CD14-positive monocyte (primary cell): ENCODE results near the gene KCTD5. TPM values are rescaled to one million over a fixed set of nuclear protein-coding genes. Genes with fewer than 3 reads are reported as not detected.
"Not testable (repeated sequence)": the region's sequence is repeated elsewhere in the genome, so short reads cannot be mapped to it uniquely, and the experiment has no call there.

Experiments
- DNase-seq, 3 donors: peaks; one replicate each; pipeline ENCODE4 v3.0.0-alpha.2; 2011 to 2022
- H2AFZ ChIP-seq: 2 replicates; pipeline ENCODE4 v1.6.0; 2012; ENCODE audit warnings: mild to moderate bottlenecking, low read depth, low read length, inconsistent platforms; ENCODE audit not compliant: insufficient read depth, poor library complexity, severe bottlenecking
- H3K27ac ChIP-seq, 2 donors: 1 replicate in 1 of 2; 2 replicates in 1 of 2; pipeline ENCODE4 v1.5.1; 2012 to 2013; ENCODE audit warnings: low read length in 2 of 2, control low read depth in 1 of 2, inconsistent platforms in 1 of 2, low read depth in 1 of 2, mild to moderate bottlenecking in 1 of 2
- H3K27me3 ChIP-seq, 2 donors: one replicate each; pipeline versions ENCODE4 v1.6.0 to v1.6.1; 2011 to 2013; ENCODE audit warnings: low read length in 2 of 2; ENCODE audit not compliant: control insufficient read depth in 2 of 2, insufficient read depth in 2 of 2
- H3K36me3 ChIP-seq, 2 donors: replicated peaks in 1 of 2; 1 replicate in 1 of 2; 2 replicates in 1 of 2; pipeline versions ENCODE4 v1.5.1 to v1.6.1; 2012 to 2013; ENCODE audit warnings: low read length in 2 of 2, control low read depth in 1 of 2, inconsistent platforms in 1 of 2, mild to moderate bottlenecking in 1 of 2; ENCODE audit not compliant: insufficient read depth in 2 of 2, control insufficient read depth in 1 of 2
- H3K4me1 ChIP-seq, 2 donors: 1 replicate in 1 of 2; 2 replicates in 1 of 2; pipeline versions ENCODE4 v1.5.1 to v1.6.1; 2012 to 2013; ENCODE audit warnings: low read length in 2 of 2, control low read depth in 1 of 2, inconsistent platforms in 1 of 2, mild to moderate bottlenecking in 1 of 2, moderate library complexity in 1 of 2; ENCODE audit not compliant: insufficient read depth in 2 of 2, control insufficient read depth in 1 of 2
- H3K4me2 ChIP-seq: replicated peaks from 2 replicates; pipeline ENCODE3; 2012; ENCODE audit warnings: low read length, moderate library complexity, mild to moderate bottlenecking; ENCODE audit not compliant: poor library complexity, severe bottlenecking; ENCODE audit errors: extremely low read depth
- H3K4me3 ChIP-seq, 3 experiments: fragments of 200-600 bp in 1 of 3; sonication (generic) in 1 of 3; replicated peaks in 1 of 3; 1 replicate in 2 of 3; 2 replicates in 1 of 3; pipeline ENCODE4 v1.5.1; 2011 to 2013; ENCODE audit warnings: low read length in 3 of 3, mild to moderate bottlenecking in 3 of 3, control low read depth in 2 of 3, low read depth in 2 of 3, inconsistent platforms in 1 of 3, moderate library complexity in 1 of 3
- H3K79me2 ChIP-seq: 2 replicates; pipeline ENCODE4 v1.6.0; 2012; ENCODE audit warnings: mild to moderate bottlenecking, control low read depth, inconsistent platforms, low read length, moderate library complexity; ENCODE audit not compliant: insufficient read depth
- H3K9ac ChIP-seq: 2 replicates; pipeline ENCODE4 v1.6.0; 2017; ENCODE audit warnings: low read length, mild to moderate bottlenecking; ENCODE audit not compliant: insufficient read depth, poor library complexity, severe bottlenecking
- H3K9me3 ChIP-seq, 2 donors: replicated peaks in 1 of 2; 1 replicate in 1 of 2; 2 replicates in 1 of 2; pipeline versions ENCODE4 v1.5.1 to v1.6.1; 2012 to 2013; ENCODE audit warnings: low read length in 2 of 2, control low read depth in 1 of 2; ENCODE audit not compliant: control insufficient read depth in 1 of 2, insufficient read depth in 1 of 2
- H4K20me1 ChIP-seq: 2 replicates; pipeline ENCODE4 v1.6.0; 2012; ENCODE audit warnings: mild to moderate bottlenecking, low read length, control low read depth, moderate library complexity; ENCODE audit not compliant: insufficient read depth
- H3K27ac Mint-ChIP-seq, 7 donors: one replicate each; pipeline ENCODE4 v1.8.0; 2020; ENCODE audit warnings: mild to moderate bottlenecking in 7 of 7, mixed read lengths in 7 of 7, moderate library complexity in 6 of 7, inconsistent platforms in 2 of 7
- H3K27me3 Mint-ChIP-seq, 3 donors: one replicate each; pipeline ENCODE4 v1.8.0; 2021 to 2022; ENCODE audit warnings: low read depth in 3 of 3, mild to moderate bottlenecking in 3 of 3, mixed read lengths in 3 of 3, moderate library complexity in 3 of 3, inconsistent platforms in 1 of 3
- H3K36me3 Mint-ChIP-seq, 2 donors: one replicate each; pipeline ENCODE4 v1.8.0; 2020; ENCODE audit warnings: mixed read lengths in 2 of 2, inconsistent platforms in 1 of 2, mild to moderate bottlenecking in 1 of 2
- H3K4me1 Mint-ChIP-seq: one replicate; pipeline ENCODE4 v1.8.0; 2020; ENCODE audit warnings: mild to moderate bottlenecking, mixed read lengths
- H3K4me3 Mint-ChIP-seq, 2 donors: one replicate each; pipeline ENCODE4 v1.8.0; 2020; ENCODE audit warnings: mild to moderate bottlenecking in 2 of 2, mixed read lengths in 2 of 2, moderate library complexity in 1 of 2
- H3K9me3 Mint-ChIP-seq, 7 donors: one replicate each; pipeline ENCODE4 v1.8.0; 2020 to 2022; ENCODE audit warnings: mixed read lengths in 7 of 7, mild to moderate bottlenecking in 6 of 7, moderate library complexity in 6 of 7, inconsistent platforms in 2 of 7
- WGBS: methylation state at CpG from one replicate; pipeline ENCODE4 v1.1.5; 2013; ENCODE audit warnings: missing lambda C conversion rate; ENCODE audit not compliant: insufficient coverage; 5-methylcytosine and 5-hydroxymethylcytosine counted together
- intact Hi-C, 2 donors: fragments of 100-400 bp; cut with micrococcal nuclease; formaldehyde crosslinking; loops; one replicate each; pipeline versions ENCODE4 v1.15.0 to v1.15.1; 2023
- polyA plus RNA-seq, 3 donors: library from polyadenylated mRNA; depleted of rRNA in 1 of 3; unstranded in 2 of 3; stranded (reverse) in 1 of 3; fragments of 300-500 nt in 2 of 3; fragments of >200 nt in 1 of 3; fragmentation: Illumina TruSeq in 2 of 3; gene quantifications; 1 replicate in 2 of 3; 2 replicates in 1 of 3; pipeline ENCODE4 v1.2.3, GENCODE V29; 2012 to 2021
- TF ChIP-seq, protein P1 (sequence below): fragments of 200-600 bp; IDR thresholded peaks from one replicate; pipeline ENCODE4 v1.8.0; 2022; ENCODE audit warnings: antibody characterized with exemption, mild to moderate bottlenecking

KCTD5 gene
- polyA plus RNA-seq, 3 donors, result 16.0 to 23.1 (median 21.0) TPM

DNA sequence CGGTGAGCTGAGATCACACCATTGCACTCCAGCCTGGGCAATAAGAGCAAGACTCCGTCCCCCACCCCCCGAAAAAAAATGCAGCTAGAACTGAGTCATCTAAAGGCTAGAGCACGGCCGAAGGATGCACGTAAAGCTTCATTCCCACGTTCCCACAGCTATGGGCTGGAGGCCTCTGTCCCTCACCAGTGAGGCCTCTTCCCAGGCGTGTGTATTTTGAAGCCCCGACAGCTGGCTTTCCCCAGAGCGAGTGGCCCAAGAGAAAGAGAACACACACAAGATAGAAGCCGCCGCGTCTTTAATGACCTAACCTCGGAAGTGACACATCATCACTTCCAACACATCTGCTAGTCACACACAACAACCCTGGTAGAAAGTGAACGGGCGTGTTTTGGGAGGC lies 6.6 kb upstream of the KCTD5 start:
- no peak overlapping the region for H2AFZ ChIP-seq
- TF ChIP-seq, protein P1, sequence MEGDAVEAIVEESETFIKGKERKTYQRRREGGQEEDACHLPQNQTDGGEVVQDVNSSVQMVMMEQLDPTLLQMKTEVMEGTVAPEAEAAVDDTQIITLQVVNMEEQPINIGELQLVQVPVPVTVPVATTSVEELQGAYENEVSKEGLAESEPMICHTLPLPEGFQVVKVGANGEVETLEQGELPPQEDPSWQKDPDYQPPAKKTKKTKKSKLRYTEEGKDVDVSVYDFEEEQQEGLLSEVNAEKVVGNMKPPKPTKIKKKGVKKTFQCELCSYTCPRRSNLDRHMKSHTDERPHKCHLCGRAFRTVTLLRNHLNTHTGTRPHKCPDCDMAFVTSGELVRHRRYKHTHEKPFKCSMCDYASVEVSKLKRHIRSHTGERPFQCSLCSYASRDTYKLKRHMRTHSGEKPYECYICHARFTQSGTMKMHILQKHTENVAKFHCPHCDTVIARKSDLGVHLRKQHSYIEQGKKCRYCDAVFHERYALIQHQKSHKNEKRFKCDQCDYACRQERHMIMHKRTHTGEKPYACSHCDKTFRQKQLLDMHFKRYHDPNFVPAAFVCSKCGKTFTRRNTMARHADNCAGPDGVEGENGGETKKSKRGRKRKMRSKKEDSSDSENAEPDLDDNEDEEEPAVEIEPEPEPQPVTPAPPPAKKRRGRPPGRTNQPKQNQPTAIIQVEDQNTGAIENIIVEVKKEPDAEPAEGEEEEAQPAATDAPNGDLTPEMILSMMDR, result no peak
- WGBS, result 88% methylated on average over 10 of the region's 16 CpGs
- no peaks in the 10 kb centered on the region for H3K36me3 ChIP-seq
- Mint-ChIP-seq H3K36me3 (peaks cover 4 to 9% of the 10 kb centered on the region in 2 donors), H3K4me3 (no peak overlapping the region), H3K27ac (peak overlapping the region in 2 of 7 donors; percentile 30 to 95), H3K9me3 (peaks cover 0 to 1% (median 0%) of the 10 kb centered on the region in 7 donors), H3K4me1 (peaks cover 36% of the 10 kb centered on the region), H3K27me3 (peaks cover 0 to 2% (median 0%) of the 10 kb centered on the region in 3 donors)
- H4K20me1 ChIP-seq, result peaks cover 8% of the 10 kb centered on the region
- H3K4me1 ChIP-seq, result peaks cover 30 to 34% of the 10 kb centered on the region in 2 donors
- H3K27me3 ChIP-seq, result no peaks in the 10 kb centered on the region
- no peak overlapping the region for H3K4me2 ChIP-seq
- no peaks in the 10 kb centered on the region for H3K9me3 ChIP-seq
- H3K9ac ChIP-seq, result no peak overlapping the region
- H3K79me2 ChIP-seq, result peaks cover 10% of the 10 kb centered on the region
- H3K4me3 ChIP-seq, result no peak overlapping the region
- intact Hi-C loops, result no loop called here
- H3K27ac ChIP-seq, result no peak overlapping the region
- DNase-seq, result no peak

DNA sequence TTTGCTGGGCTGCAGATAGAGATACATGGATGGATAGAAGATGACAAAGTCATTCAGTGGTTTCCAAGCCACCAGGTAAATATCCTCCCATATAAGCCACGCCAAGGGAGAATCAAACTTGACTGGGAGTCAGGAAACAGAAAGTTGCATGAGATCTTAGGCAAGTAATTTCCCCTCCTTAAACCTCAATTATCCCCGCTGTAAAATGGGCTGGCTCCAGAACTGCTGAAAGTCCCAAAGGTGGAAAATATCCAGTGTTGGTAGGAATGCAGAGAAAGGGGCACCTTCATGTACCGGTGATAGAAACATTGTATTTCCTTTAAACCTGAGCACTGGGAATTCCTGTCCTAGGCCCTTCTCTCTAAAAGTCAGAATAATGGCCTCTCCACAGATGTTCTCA lies 5.4 kb upstream of the KCTD5 start:
- no CpG with 5 or more reads among the region's 3 CpGs for WGBS
- H3K9me3 ChIP-seq, H3K27ac ChIP-seq, H2AFZ ChIP-seq, H3K27ac Mint-ChIP-seq, H3K27me3 Mint-ChIP-seq, H3K36me3 Mint-ChIP-seq, intact Hi-C loops, H3K27me3 ChIP-seq, H3K9ac ChIP-seq, H3K4me3 Mint-ChIP-seq, DNase-seq, H4K20me1 ChIP-seq, H3K4me3 ChIP-seq, H3K9me3 Mint-ChIP-seq, H3K36me3 ChIP-seq, H3K4me2 ChIP-seq: not testable (repeated sequence)
- H3K79me2 ChIP-seq, result peaks cover 15% of the 10 kb centered on the region
- H3K4me1 Mint-ChIP-seq, result peaks cover 37% of the 10 kb centered on the region
- H3K4me1 ChIP-seq, result peaks cover 32 to 39% of the 10 kb centered on the region in 2 donors

DNA sequence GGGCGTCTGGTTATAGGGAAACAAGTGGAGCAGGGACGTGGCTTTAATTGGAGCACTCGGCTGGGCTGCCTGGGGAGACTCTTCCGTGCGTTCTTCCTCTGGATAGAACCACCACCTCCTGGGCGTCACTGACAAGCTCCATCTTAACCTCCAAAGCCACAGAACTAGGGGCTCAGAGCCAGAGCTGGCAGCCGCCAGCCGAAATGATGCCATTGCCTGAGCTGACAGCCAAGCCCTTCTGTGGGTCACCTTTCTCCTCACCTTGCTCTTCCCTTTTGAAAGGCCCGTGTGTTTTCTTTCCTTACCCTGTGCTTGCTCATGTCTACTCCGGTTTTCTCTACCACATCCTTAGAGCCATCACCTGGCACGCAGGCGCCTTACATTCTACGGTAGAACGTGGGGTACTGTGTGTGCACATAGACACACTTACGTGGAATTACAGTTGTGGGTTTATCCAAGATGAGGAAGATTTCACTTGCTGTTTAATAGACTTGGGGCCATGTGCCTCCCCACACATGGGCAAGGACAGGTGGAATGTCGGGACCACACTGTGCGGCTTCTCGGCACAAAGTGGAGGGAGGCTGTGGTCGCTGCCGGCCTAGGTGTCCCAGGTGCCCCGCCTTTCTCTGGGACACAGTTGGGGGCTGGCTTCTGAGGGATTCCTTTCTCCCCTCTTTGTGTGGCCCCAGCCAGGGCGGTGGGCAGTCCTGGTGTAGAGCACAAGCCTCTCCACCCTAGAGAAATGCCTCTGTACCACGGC lies 3.9 kb upstream of the KCTD5 start:
- H3K9ac ChIP-seq, H2AFZ ChIP-seq, H3K4me3 ChIP-seq, DNase-seq, H3K27ac Mint-ChIP-seq, intact Hi-C loops, H3K36me3 Mint-ChIP-seq, H4K20me1 ChIP-seq, H3K9me3 Mint-ChIP-seq, H3K27ac ChIP-seq, H3K4me3 Mint-ChIP-seq, H3K27me3 Mint-ChIP-seq, H3K9me3 ChIP-seq, H3K27me3 ChIP-seq, H3K4me2 ChIP-seq, H3K36me3 ChIP-seq: not testable (repeated sequence)
- peaks cover 36% of the 10 kb centered on the region for H3K4me1 Mint-ChIP-seq
- WGBS, result no CpG with 5 or more reads among the region's 23 CpGs
- H3K4me1 ChIP-seq, result peaks cover 30 to 42% of the 10 kb centered on the region in 2 donors
- H3K79me2 ChIP-seq, result peaks cover 22% of the 10 kb centered on the region

DNA sequence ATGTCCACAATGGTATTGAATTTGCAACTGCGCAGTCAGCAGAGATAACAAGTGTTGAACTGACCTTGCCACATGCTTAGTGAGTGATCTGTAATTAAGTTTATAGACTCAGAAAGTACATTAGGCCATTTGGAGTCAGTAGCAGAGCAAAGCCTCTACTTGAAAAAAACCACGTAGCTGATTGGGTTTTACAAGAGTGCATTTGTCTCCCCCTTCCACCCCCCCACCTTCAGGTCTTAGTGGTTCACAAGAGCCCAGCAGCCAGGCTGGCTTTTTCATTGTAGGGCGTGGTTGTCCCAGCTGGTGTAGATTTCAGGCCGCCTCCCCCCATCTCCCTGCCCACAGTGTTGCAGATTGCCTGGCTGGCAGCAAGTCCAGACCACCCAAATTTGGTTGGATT lies 2.4 kb upstream of the KCTD5 start:
- peak overlapping the region in 1 of 7 donors; percentile 60 for H3K27ac Mint-ChIP-seq
- H3K4me3 Mint-ChIP-seq, intact Hi-C loops, H3K27me3 ChIP-seq, H3K4me2 ChIP-seq, H3K9me3 Mint-ChIP-seq, H3K9ac ChIP-seq, H2AFZ ChIP-seq, H3K27me3 Mint-ChIP-seq, H3K27ac ChIP-seq, H3K4me3 ChIP-seq, H3K9me3 ChIP-seq, H3K36me3 ChIP-seq, H3K36me3 Mint-ChIP-seq: not testable (repeated sequence)
- peaks cover 33% of the 10 kb centered on the region for H3K4me1 Mint-ChIP-seq
- H3K79me2 ChIP-seq, result peaks cover 34% of the 10 kb centered on the region
- 95% methylated on average over 3 of the region's 4 CpGs for WGBS
- peaks cover 15% of the 10 kb centered on the region for H4K20me1 ChIP-seq
- DNase-seq, result peak in 1 of 3 donors; percentile 2
- H3K4me1 ChIP-seq, result peaks cover 32 to 45% of the 10 kb centered on the region in 2 donors
